HCT116 (cell line): ENCODE data around the gene LNP1. TPM values are rescaled to one million over a fixed set of nuclear protein-coding genes. Genes with fewer than 3 reads are reported as not detected.

Experiments
- ATAC-seq: fragments of 200-7000 bp; cut with Tn5 transposase; 2 replicates; pipeline ENCODE4 v1.9.1; 2020; ENCODE audit warnings: mild to moderate bottlenecking, moderate library complexity
- BruUV-seq: library from RNA; stranded (reverse); fragments of 400-500 nt; replicated peaks from 2 replicates; lab custom pipeline; 2021; lab: Mats Ljungman, UMichigan
- CTCF ChIA-PET: fragments of 300-600 bp; sonication (Branson Sonifier 250); formaldehyde crosslinking; loops from one replicate; lab custom pipeline; 2021; ENCODE audit warnings: antibody characterized with exemption; lab: Charles Lee
- POLR2A ChIA-PET: fragments of 300-600, 350-600 bp; sonication (Branson Sonifier 250); formaldehyde crosslinking; loops from one replicate; lab custom pipeline; 2021; ENCODE audit warnings: antibody characterized with exemption; lab: Charles Lee
- RAD21 ChIA-PET, 2 experiments: fragments of 300-600 bp; sonication (Branson Sonifier 250); formaldehyde crosslinking; loops; one replicate each; lab custom pipeline; 2023; ENCODE audit warnings: low total read pairs in 2 of 2; ENCODE audit not compliant: uncharacterized antibody in 2 of 2, unreplicated experiment in 2 of 2, low non-redundant PET in 1 of 2; lab: Charles Lee
- DNase-seq: peaks from one replicate; pipeline ENCODE4 v3.0.0-alpha.2; 2010; ENCODE audit warnings: low read depth, low spot score
- H2AFZ ChIP-seq: fragments of 200-600 bp; shearing (Covaris generic), sonication (generic); 2 replicates; pipeline ENCODE4 v1.6.1; 2017; ENCODE audit warnings: low read depth, mixed run types, mixed read lengths, antibody characterized with exemption, low read length; ENCODE audit not compliant: poor library complexity, severe bottlenecking
- H3K27ac ChIP-seq: 2 replicates; pipeline ENCODE4 v1.5.1; 2012; ENCODE audit warnings: low read depth, low read length
- H3K27me3 ChIP-seq: fragments of 200-600 bp; sonication (generic); 2 replicates; pipeline ENCODE4 v1.6.1; 2016; ENCODE audit warnings: mixed run types, low read length, mixed read lengths; ENCODE audit not compliant: insufficient read depth
- H3K36me3 ChIP-seq, 2 experiments: fragments of 200-500 bp in 1 of 2; fragments of 200-600 bp in 1 of 2; sonication (Bioruptor generic) in 1 of 2; sonication (generic) in 1 of 2; 2 replicates each; pipeline versions ENCODE4 v1.5.1 to v1.6.1; 2014 to 2016; ENCODE audit warnings: low read length in 2 of 2, inconsistent platforms in 1 of 2, mixed read lengths in 1 of 2, mixed run types in 1 of 2; ENCODE audit not compliant: insufficient read depth in 2 of 2, control insufficient read depth in 1 of 2
- H3K4me1 ChIP-seq, 2 experiments: fragments of 200-600 bp in 1 of 2; sonication (generic) in 1 of 2; 2 replicates each; pipeline versions ENCODE4 v1.5.1 to v1.6.1; 2012 to 2017; ENCODE audit warnings: low read length in 2 of 2, inconsistent platforms in 1 of 2, mild to moderate bottlenecking in 1 of 2, mixed read lengths in 1 of 2, mixed run types in 1 of 2, moderate library complexity in 1 of 2; ENCODE audit not compliant: insufficient read depth in 2 of 2, control insufficient read depth in 1 of 2
- H3K4me2 ChIP-seq: fragments of 200-600 bp; sonication (generic); 2 replicates; pipeline ENCODE4 v1.6.1; 2017; ENCODE audit warnings: mixed run types, low read length, mixed read lengths
- H3K4me3 ChIP-seq, 2 experiments: fragments of 200-600 bp in 1 of 2; sonication (generic) in 1 of 2; replicated peaks in 1 of 2; 2 replicates each; pipeline ENCODE4 v1.5.1; 2011 to 2016; ENCODE audit warnings: low read length in 2 of 2, control low read depth in 1 of 2, low read depth in 1 of 2, mild to moderate bottlenecking in 1 of 2, mixed read lengths in 1 of 2, mixed run types in 1 of 2
- H3K79me2 ChIP-seq: fragments of 200-600 bp; sonication (generic); 2 replicates; pipeline ENCODE4 v1.6.1; 2017; ENCODE audit warnings: mild to moderate bottlenecking, mixed run types, low read length, moderate library complexity, mixed read lengths; ENCODE audit not compliant: insufficient read depth
- H3K9ac ChIP-seq: fragments of 200-600 bp; sonication (generic); 2 replicates; pipeline ENCODE4 v1.6.1; 2016; ENCODE audit warnings: low read length, mixed read lengths
- H3K9me2 ChIP-seq: fragments of 200-600 bp; sonication (generic), shearing (Covaris generic); 2 replicates; pipeline ENCODE4 v1.6.1; 2017; ENCODE audit warnings: mixed run types, mild to moderate bottlenecking, moderate library complexity; ENCODE audit not compliant: insufficient read depth
- H3K9me3 ChIP-seq, 2 experiments: fragments of 200-500 bp in 1 of 2; fragments of 200-600 bp in 1 of 2; sonication (Bioruptor generic) in 1 of 2; sonication (generic) in 1 of 2; 2 replicates each; pipeline ENCODE4 v1.6.1; 2014 to 2017; ENCODE audit warnings: low read length in 2 of 2, mixed read lengths in 2 of 2, inconsistent platforms in 1 of 2, low read depth in 1 of 2, mild to moderate bottlenecking in 1 of 2, mixed run types in 1 of 2, moderate library complexity in 1 of 2; ENCODE audit not compliant: control insufficient read depth in 1 of 2, insufficient read depth in 1 of 2
- H4K20me1 ChIP-seq: fragments of 200-600 bp; sonication (generic), shearing (Covaris generic); 2 replicates; pipeline ENCODE4 v1.6.1; 2017; ENCODE audit warnings: mixed run types, mild to moderate bottlenecking, moderate library complexity; ENCODE audit not compliant: insufficient read depth
- CBX3 ChIP-seq: IDR thresholded peaks from 2 replicates; pipeline ENCODE4 v1.6.1; 2012; ENCODE audit warnings: low read depth
- CEBPB ChIP-seq: IDR thresholded peaks from 2 replicates; pipeline ENCODE4 v1.6.1; 2012; ENCODE audit warnings: low read depth
- EGR1 ChIP-seq: IDR thresholded peaks from 2 replicates; pipeline ENCODE4 v1.6.1; 2012; ENCODE audit warnings: low read depth
- ELF1 ChIP-seq: IDR thresholded peaks from 2 replicates; pipeline ENCODE4 v1.6.1; 2012; ENCODE audit warnings: low read depth, borderline replicate concordance
- EZH2 ChIP-seq: fragments of 200-600 bp; sonication (generic); IDR thresholded peaks from 2 replicates; pipeline ENCODE4 v1.6.1; 2017; ENCODE audit warnings: antibody characterized with exemption, mixed run types
- FOSL1 ChIP-seq: IDR thresholded peaks from 2 replicates; pipeline ENCODE4 v1.6.1; 2012; ENCODE audit warnings: low read depth
- JUND ChIP-seq: IDR thresholded peaks from 2 replicates; pipeline ENCODE4 v1.6.1; 2012
- POLR2A ChIP-seq: IDR thresholded peaks from 2 replicates; pipeline ENCODE4 v1.7.0; 2011; ENCODE audit warnings: borderline replicate concordance; ENCODE audit not compliant: insufficient read depth, insufficient read length; ENCODE audit errors: extremely low read depth
- POLR2AphosphoS5 ChIP-seq: IDR thresholded peaks from 2 replicates; pipeline ENCODE4 v1.6.1; 2011; ENCODE audit warnings: mild to moderate bottlenecking, low read depth, low read length, moderate library complexity
- TCF7L2 ChIP-seq: IDR thresholded peaks from 2 replicates; pipeline ENCODE4 v1.7.0; 2011; ENCODE audit warnings: borderline replicate concordance, inconsistent platforms; ENCODE audit not compliant: insufficient read depth, insufficient read length; ENCODE audit errors: extremely low read depth
- ZFX ChIP-seq: fragments of 450-650 bp; IDR thresholded peaks from 2 replicates; pipeline ENCODE4 v1.6.1; 2017
- ZNF274 ChIP-seq: fragments of 200-500 bp; sonication (Bioruptor generic); IDR thresholded peaks from 2 replicates; pipeline ENCODE4 v1.6.1; 2014; ENCODE audit warnings: mild to moderate bottlenecking, low read depth, low read length, inconsistent platforms
- intact Hi-C: fragments of 100-400 bp; cut with micrococcal nuclease; formaldehyde crosslinking; loops from 2 replicates; pipeline ENCODE4 v1.10.0; 2022
- total RNA-seq: library from RNA; stranded (reverse); gene quantifications from one replicate; pipeline ENCODE4 v1.2.1, GENCODE V29; 2021; ENCODE audit not compliant: unreplicated experiment
- TF ChIP-seq, protein P1 (sequence below): IDR thresholded peaks from 2 replicates; pipeline ENCODE4 v1.6.1; 2012; ENCODE audit warnings: low read depth
- TF ChIP-seq, protein P2 (sequence below): IDR thresholded peaks from 2 replicates; pipeline ENCODE4 v1.6.1; 2012
- TF ChIP-seq, protein P3 (sequence below): IDR thresholded peaks from 2 replicates; pipeline ENCODE4 v1.6.1; 2012
- TF ChIP-seq, protein P4 (sequence below), 3 experiments: fragments of 200-600 bp in 1 of 3; sonication (generic) in 1 of 3; IDR thresholded peaks in 2 of 3; conservative IDR thresholded peaks in 1 of 3; 2 replicates each; pipeline ENCODE4 v1.5.1; 2012 to 2017; ENCODE audit warnings: low read depth in 2 of 3, low read length in 2 of 3, antibody characterized with exemption in 1 of 3, borderline replicate concordance in 1 of 3, control low read depth in 1 of 3, mild to moderate bottlenecking in 1 of 3, mixed read lengths in 1 of 3, mixed run types in 1 of 3, moderate library complexity in 1 of 3; ENCODE audit not compliant: insufficient read depth in 1 of 3

The LNP1 gene
- total RNA-seq, 1 experiment from 2014 or later, result 1.6 TPM

DNA sequence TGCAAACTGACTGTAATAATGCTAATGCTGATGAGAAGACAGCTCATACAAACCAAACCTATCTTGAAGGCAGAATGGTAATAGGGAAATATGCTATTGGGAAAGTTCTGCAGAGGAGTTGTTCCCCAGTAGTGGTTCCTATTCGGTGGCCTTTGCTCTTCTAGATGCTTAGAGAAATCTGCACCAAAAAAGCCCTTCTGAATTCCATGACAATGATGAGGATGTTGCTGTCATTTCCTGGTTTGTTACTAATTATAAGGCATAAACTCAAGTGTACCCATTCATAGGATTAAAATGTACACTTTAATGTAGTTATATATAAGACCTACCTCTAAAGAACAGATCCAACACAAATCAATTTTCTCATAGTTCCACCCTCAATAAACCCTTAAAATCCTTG is 30.6 kb upstream of the LNP1 start:
- TF ChIP-seq CBX3 (no peak), POLR2A (no peak), FOSL1 (no peak), TCF7L2 (no peak), POLR2AphosphoS5 (no peak), ZNF274 (no peak), EGR1 (no peak), ELF1 (no peak), EZH2 (no peak), JUND (no peak), CEBPB (no peak), ZFX (no peak)
- TF ChIP-seq, protein P1, sequence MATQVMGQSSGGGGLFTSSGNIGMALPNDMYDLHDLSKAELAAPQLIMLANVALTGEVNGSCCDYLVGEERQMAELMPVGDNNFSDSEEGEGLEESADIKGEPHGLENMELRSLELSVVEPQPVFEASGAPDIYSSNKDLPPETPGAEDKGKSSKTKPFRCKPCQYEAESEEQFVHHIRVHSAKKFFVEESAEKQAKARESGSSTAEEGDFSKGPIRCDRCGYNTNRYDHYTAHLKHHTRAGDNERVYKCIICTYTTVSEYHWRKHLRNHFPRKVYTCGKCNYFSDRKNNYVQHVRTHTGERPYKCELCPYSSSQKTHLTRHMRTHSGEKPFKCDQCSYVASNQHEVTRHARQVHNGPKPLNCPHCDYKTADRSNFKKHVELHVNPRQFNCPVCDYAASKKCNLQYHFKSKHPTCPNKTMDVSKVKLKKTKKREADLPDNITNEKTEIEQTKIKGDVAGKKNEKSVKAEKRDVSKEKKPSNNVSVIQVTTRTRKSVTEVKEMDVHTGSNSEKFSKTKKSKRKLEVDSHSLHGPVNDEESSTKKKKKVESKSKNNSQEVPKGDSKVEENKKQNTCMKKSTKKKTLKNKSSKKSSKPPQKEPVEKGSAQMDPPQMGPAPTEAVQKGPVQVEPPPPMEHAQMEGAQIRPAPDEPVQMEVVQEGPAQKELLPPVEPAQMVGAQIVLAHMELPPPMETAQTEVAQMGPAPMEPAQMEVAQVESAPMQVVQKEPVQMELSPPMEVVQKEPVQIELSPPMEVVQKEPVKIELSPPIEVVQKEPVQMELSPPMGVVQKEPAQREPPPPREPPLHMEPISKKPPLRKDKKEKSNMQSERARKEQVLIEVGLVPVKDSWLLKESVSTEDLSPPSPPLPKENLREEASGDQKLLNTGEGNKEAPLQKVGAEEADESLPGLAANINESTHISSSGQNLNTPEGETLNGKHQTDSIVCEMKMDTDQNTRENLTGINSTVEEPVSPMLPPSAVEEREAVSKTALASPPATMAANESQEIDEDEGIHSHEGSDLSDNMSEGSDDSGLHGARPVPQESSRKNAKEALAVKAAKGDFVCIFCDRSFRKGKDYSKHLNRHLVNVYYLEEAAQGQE, result no peak
- TF ChIP-seq, protein P2, sequence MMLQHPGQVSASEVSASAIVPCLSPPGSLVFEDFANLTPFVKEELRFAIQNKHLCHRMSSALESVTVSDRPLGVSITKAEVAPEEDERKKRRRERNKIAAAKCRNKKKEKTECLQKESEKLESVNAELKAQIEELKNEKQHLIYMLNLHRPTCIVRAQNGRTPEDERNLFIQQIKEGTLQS, result no peak
- TF ChIP-seq, protein P3, sequence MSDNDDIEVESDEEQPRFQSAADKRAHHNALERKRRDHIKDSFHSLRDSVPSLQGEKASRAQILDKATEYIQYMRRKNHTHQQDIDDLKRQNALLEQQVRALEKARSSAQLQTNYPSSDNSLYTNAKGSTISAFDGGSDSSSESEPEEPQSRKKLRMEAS, result no peak
- TF ChIP-seq, protein P4, sequence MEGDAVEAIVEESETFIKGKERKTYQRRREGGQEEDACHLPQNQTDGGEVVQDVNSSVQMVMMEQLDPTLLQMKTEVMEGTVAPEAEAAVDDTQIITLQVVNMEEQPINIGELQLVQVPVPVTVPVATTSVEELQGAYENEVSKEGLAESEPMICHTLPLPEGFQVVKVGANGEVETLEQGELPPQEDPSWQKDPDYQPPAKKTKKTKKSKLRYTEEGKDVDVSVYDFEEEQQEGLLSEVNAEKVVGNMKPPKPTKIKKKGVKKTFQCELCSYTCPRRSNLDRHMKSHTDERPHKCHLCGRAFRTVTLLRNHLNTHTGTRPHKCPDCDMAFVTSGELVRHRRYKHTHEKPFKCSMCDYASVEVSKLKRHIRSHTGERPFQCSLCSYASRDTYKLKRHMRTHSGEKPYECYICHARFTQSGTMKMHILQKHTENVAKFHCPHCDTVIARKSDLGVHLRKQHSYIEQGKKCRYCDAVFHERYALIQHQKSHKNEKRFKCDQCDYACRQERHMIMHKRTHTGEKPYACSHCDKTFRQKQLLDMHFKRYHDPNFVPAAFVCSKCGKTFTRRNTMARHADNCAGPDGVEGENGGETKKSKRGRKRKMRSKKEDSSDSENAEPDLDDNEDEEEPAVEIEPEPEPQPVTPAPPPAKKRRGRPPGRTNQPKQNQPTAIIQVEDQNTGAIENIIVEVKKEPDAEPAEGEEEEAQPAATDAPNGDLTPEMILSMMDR (IDR thresholded peaks at IDR 0.05 in 2 of 3, conservative IDR thresholded peaks at IDR 0.05 in 1 of 3; ENCODE audit: borderline replicate concordance in 1 of 3, insufficient read depth in 1 of 3, low read depth in 2 of 3, low read length in 2 of 3), result no peak

More for the DNA sequence above, 30.6 kb upstream of the LNP1 start:
- Histone ChIP-seq H3K27me3 (no peaks in the 10 kb centered on the region), H4K20me1 (no peaks in the 10 kb centered on the region), H3K36me3 (peaks cover 26 to 32% of the 10 kb centered on the region in 2 experiments; a peak in 3 of 4 replicates), H2AFZ (no peak overlapping the region), H3K4me2 (no peak overlapping the region), H3K79me2 (no peaks in the 10 kb centered on the region), H3K4me3 (no peak overlapping the region), H3K9ac (no peak overlapping the region), H3K9me2 (no peaks in the 10 kb centered on the region), H3K27ac (no peak overlapping the region), H3K4me1 (no peaks in the 10 kb centered on the region), H3K9me3 (no peaks in the 10 kb centered on the region)
- ChIA-PET RAD21 (no interaction called here), POLR2A (no interaction called here), CTCF (no interaction called here)
- no TSS peak for BruUV-seq
- ATAC-seq (no peak), DNase-seq (no peak)
- intact Hi-C loops, result no loop called here
